Stimulated activated CD4-positive, alpha-beta T cell treated with anti-CD3 and anti-CD28 coated beads, TNF-alpha, amount 100 ng/mL, for 24 hours (primary cell): ENCODE results near the gene ARHGAP26.

Experiments
- DNase-seq, 3 experiments: peaks; one replicate each; pipeline ENCODE4 v3.0.0-alpha.2; 2020; ENCODE audit warnings: low read depth in 3 of 3

ARHGAP26 gene

GRCh38 chr5:143135832-143136551 is 365.8 kb downstream of the ARHGAP26 start:
- no peak for DNase-seq

- DNase-seq, result no peak
Measured at GRCh38 chr5:143138839-143139238, 368.7 kb downstream of the ARHGAP26 start.

DNA sequence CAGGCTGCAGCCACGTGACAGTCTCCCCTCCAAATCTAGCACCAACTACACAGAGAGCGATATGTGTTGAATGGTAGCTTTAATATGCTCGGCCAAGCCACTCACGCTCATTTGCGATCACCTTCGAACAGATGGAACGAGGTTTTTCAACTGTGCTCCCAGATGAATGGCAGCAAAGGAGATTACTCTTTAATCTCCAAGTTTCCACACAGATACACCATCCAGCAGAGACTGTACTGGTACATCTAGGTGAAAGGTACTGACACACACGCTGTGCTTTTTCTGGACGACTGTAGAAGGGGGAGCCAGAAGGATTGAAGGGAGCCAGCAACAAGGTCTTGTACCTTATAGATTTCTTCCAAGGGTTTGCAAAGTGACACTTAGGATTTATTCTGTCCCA is 369.4 kb downstream of the ARHGAP26 start:
- no peak for DNase-seq

GRCh38 chr5:143140492-143141203 is 370.5 kb downstream of the ARHGAP26 start:
- DNase-seq, result no peak

GRCh38 chr5:143141652-143142051 is 371.5 kb downstream of the ARHGAP26 start:
- DNase-seq, result no peak

GRCh38 chr5:143142596-143143435 is 372.6 kb downstream of the ARHGAP26 start:
- DNase-seq, result no peak

DNA sequence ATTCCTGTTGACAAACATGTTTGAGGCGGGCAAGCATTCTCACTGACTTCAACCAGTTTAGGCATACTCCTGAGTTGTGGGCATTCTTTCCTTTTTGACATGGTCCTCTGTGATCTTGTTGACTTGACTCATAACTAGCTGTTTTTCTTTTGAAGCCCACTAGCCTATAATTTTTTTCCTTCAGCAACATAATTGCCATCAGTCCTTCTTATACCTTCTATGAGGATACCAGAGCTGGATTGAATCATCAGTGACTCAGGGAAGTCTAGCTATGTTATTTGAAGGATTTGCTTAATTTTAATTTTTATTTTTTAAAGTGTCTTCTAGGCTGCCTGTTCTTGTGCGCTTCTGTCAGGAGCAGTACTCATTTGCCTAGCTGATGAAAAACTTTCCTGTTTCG is 373.8 kb downstream of the ARHGAP26 start:
- no peak for DNase-seq

DNA sequence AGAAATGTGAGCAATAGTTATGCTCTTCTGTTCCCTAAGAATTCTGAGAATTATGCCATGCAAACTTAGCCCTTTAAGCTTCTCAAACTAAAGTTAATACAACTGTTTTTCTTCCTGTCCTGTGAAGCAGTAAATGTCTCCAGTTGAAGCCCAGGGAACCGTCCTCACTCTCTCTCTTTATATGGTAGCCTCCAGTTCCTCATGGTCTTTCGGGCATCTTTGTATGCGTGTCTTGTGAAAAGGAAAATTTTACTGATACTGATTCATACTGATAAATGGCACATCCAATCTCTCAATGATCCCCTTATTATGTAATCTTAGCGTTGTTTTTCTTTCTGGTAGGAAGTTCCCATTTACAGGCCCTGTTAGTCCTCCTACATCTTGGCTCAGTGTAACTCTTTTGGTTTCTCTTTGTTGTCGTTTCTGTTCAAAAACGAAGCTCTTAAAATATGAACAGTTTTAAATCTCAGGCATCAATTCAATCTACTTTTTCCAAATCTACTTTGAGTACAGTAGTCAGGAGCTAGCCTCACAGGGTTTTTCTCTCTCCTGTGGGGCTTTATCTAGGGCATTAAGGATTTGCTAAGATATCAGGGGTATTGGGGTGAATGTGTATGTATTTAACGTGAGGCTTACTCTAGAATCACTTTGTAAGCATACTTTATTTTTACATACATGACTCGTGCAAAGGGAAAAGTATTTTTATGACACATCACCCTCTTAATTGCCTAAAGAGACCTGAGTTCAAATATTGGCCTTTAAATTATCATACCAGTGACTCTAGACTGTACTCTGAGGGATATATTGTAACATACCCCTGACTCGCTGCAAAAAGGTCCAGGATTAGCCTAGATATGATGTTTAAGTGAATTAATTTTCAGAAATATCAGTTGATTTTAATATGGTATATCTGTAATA is 375.3 kb downstream of the ARHGAP26 start:
- no peak for DNase-seq

DNA sequence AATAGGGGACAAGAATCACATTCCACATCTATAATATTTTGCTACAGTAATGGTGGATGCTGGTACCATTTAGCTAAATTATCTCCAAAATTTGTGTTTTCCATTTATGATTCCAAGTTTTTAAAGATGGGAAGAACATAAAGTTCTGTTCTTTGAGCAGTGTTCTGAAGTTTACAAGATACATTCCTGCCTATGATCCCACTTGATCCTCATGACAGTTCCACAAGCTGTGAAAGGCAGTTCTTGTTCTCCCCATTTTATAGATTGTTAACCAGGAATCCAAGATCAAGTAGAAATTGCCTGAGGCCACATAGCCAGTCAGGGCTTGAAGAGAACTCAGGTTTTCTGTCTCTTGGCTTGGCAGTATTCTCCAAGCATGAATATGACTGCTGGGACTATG is 376.0 kb downstream of the ARHGAP26 start:
- DNase-seq, result no peak

DNA sequence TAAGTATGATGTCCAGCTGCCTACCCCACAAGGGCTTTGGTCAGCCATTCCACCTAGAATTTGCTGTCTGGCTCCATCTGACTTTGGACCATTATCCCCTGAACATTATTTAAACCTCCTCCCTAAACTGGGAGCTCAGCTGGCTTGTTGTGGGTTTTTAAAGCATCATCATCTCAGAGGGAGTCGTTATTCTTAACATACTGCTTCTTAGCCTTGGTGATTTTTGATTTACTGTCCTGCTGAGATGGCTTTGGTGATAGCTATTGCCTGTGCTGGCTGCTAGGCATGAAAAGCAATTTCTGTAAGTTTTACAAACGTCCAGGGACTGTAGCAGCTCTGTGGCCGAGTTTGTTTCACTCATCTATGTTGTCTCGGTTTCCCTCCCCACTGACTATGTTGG is 377.2 kb downstream of the ARHGAP26 start:
- no peak for DNase-seq

- DNase-seq, result no peak
Measured at GRCh38 chr5:143147902-143148301, 377.7 kb downstream of the ARHGAP26 start.

- DNase-seq, result no peak
Measured at GRCh38 chr5:143148771-143149170, 378.6 kb downstream of the ARHGAP26 start.

- no peak for DNase-seq
Measured at GRCh38 chr5:143149759-143150158, 379.6 kb downstream of the ARHGAP26 start.

GRCh38 chr5:143151056-143151700 is 381.0 kb downstream of the ARHGAP26 start:
- no peak for DNase-seq

DNA sequence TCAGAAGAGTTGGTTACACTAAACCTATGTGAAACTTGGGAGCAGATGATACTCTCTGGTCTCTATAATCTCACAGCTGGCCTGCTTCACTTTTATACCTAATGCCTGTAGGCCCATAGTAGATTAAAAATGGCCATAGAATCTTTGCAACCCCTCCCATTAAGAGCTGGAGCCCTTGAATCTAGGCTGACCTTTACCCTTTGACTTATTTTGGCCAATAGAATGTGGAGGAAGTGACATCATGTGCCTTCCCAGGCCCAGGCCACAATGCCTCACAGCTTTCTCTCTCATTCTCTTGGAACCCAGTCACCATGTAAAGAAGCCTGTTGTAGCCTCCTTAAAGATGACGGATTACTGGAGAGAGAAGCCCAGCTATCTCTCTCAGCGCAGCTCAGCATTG is 382.3 kb downstream of the ARHGAP26 start:
- no peak for DNase-seq

- DNase-seq, result no peak
Measured at GRCh38 chr5:143153332-143154119, 383.3 kb downstream of the ARHGAP26 start.

GRCh38 chr5:143154510-143155370 is 384.6 kb downstream of the ARHGAP26 start:
- DNase-seq, result no peak

DNA sequence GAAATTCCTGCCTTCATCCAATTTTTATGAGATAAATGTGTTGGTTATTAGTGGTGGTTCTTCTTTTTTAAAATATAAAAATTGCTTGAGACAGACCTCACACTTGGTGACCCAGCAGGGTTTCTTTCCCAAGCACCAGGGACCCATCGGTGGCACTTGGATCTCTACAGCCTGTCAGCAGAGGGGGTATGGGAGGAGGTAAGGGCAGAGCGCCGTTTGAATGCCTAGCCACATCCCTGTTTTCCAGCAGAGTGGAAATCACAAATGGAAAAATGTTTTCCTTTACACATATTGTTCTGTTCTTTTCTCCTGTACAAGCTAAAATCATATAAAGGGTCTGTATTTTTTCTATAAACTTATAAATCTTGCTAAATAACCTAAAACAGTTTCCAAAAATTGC is 385.3 kb downstream of the ARHGAP26 start:
- DNase-seq, result no peak

DNA sequence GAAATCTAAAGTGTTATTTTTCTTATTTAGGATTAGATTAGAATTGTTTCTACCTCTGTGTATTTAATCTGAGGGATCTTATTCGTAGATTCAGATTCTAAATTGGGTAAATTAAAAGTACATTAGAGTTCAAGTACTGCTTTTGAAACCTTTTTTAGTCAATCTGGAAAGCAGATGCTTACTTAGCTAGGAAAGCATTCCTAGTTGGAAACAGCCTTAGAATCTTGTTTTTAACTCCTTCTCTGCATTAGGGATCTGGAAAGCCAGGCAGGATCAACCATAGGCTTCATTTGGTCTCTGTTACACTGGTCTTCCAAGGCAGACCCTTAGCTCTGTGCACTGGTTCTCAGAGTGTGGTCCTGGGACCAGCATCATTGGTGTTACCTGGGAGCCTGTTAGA is 385.9 kb downstream of the ARHGAP26 start:
- DNase-seq, result no peak
